Kasumi-1 (cell line): ENCODE results near the gene CDK19.
A peak's percentile ranks its signal among the peaks of the same experiment; 100 is the strongest.

Source experiments
- DNase-seq, 2 experiments: peaks; one replicate each; lab custom pipeline; 2025; lab: John Stamatoyannopoulos, UW

Gene CDK19

DNA sequence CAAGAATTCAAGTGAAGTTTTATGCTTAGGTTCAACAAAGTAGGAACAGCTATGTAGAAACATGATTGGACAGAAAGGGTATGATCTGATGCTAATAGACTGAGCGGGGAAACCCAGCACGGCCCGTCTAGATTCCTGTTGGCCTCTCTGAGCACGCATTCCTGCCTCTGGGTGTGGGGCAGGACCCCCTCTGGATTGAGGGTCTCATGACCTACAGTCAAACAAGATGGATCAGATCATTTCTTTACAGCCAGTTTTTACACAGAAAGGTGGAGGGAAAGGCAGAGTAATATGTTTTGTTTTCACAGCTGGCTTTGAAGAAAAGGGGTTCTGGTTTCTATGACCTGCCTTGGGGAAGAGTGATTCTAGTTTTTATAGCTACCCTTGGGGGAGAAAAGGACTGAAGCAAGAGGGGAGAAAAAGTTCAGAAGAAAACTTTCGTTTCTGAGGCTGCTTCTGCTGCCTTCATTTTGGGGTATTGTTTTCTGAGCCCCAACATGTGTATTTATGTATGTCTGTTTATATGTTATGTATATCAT is 239.3 kb downstream of the CDK19 start:
- no peak for DNase-seq

DNA sequence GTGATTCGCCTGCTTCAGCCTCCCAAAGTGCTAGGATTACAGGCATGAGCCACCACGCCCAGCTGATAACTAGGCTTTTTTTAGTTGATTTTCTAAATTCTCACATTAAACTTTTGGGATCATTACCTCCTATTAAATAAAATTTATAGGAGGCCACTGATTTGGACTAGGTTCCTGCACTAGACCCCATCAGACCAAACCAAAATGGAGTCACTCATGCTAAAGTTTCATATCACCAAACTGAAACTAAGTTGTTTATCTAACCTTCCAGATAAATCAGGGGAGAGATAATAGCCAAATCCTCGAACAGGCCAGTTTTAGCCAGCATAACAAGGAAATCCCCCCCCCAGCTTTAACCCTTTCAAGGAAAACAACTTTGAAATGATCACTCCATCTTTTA is 240.5 kb downstream of the CDK19 start:
- no peak for DNase-seq

DNA sequence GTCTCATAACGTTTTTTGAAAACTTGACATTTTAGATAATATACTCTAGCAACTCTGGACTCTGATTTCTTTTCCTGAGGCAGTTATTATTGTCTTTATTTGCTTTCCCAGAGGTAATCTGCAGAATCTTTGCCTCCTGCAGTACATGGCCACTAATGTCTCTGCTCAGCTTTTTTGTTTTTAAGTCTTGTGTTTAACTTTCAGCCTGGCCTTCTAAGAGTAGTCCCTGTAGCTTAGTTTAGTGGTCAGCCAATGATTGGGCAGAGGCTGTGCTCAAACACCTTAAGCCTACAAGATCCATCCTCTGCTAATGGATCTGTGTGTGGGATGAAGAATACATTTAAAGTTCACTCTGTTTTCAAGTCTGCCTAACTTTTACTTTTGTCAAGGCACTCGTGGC is 241.7 kb downstream of the CDK19 start:
- DNase-seq = no peak

DNA sequence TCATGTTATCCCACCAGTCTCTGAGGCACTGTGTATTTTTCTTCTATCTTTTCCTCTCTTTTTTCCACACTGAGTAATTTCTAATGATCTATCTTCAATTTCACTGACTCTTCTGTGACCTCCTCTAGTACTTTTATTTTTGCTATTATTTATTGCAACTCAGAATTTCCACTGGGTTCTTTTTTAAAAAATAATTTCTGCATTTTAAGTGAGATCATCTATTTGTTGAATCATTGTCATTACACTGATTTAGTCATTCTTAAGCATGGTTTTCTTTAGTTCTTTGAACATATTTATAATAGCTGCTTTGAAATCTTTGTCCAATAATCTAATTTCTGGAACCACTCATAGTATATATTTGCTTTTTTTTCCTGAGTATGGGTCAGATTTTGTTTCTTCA is 242.1 kb downstream of the CDK19 start:
- no peak for DNase-seq

DNA sequence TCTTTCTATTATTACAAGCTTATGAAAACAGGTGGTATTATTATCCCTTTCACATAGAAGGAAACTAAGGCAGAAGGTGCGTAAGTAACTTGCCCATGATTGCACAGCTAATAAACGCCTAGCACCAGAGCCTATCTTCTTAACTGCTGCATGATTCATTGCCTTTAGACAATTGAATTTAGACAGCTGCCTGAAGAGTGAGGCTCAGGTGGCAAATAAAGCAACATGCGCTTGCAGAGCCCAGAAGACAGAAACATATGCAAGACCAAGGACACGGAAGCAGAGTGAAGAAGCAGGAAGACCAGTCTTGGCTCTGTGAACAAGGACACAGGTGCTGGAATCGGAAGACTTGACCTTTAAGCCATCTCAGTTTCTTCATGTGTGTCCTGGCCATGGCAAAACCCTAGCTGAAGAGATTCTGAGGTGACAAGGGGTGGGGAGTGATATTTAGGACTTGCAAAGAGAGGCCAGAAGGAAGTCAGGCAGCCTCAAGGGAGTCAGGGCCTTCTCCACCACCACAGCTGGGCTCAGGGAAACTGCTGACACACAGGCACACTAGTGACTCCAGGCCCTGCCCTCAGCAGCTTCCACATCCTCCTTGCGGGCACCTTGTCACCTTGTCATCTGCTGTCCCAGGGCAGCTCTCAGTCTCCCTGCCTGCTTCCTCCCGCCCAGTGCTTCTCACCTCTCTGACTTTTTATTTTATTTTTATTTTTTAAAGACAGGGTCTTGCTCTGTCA is 247.1 kb downstream of the CDK19 start:
- DNase-seq = peak in 1 of 2 experiments; percentile 14

DNA sequence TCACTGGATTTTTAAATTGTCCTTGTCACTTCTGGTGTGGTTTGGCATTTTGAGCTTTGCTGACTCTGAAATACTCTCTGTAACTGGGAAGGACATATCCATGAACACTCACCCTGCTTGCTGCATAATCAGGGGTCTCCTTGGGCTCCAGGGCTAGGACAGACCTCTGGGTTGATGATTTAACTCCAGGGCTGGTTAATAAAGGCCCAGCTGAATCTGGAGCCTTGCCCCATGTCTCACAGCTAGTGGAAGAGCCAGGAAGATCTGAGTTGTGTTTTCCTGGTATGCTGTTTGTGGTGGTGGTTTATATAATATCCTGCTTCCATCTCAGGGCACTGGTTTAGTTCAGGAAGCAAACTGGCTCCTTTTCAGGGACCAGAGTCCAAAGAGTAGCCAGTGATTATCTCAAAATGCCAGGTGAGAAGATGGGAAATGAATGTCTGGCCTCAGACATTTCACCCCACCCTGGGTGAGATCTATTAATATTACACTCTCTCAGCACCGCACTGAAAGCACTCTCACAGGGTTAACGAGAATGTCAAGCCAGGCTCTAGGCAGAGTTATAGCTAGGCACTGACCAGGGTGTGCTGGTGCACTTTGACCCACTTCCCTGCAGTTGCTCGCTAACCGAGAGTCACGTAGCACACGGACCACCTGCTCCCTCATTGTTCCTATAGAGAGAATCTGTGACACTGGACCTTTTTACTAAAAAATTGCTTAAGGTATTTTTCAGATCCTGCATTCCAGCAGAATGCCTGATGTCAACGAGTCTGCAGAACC is 248.7 kb downstream of the CDK19 start:
- DNase-seq = no peak

DNA sequence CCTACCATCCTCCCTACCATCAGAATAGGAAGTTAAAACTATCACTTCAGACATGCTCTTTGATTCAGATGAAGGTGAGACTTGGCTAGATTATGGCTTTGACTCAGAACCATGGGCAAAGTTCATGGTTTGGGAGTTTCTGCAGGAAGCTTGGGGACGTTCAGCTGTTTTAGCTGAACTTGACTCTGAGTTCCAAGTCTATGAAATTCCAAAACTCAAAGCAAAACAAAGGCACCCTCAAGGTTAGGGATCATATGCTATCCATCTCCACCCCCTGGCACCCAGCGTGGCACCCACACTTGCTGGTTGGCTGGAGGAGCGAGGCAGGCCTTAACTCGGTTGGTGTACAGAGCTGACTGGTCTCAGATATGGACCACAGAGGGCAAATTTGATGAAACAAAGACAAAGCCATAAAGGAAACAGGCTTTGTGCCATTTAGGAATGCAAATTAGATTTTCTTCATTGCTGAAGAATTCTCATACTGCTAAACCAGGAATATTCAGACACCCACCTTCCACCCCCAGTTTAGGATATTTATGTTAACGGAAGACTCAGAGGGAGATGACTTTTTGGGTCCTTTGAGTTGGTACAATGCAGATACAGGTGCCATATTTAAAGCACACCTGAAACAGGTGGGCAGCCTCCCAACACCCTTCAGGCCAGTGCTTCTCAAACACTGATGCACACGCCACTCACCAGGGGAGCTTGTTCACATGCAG is 250.4 kb downstream of the CDK19 start:
- DNase-seq = no peak

DNA sequence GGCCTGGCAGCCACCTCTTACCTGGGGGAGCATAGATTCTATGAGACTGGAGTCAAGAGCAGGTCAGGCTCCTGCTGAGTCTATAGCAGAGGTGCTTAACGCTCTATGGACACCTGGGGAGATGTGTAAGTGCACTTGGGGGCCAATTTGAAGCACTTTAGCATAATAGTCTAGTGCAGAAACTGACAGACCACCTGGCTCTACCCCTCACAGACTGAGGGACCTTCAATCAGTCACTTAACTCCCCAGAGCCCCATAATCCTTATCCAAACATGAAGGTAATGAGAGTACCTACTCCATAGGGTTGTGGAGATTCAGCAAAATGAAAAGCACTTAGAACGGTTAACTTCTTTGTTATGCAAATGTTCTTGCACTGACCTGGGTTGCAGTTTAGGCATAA is 251.6 kb downstream of the CDK19 start:
- no peak for DNase-seq

DNA sequence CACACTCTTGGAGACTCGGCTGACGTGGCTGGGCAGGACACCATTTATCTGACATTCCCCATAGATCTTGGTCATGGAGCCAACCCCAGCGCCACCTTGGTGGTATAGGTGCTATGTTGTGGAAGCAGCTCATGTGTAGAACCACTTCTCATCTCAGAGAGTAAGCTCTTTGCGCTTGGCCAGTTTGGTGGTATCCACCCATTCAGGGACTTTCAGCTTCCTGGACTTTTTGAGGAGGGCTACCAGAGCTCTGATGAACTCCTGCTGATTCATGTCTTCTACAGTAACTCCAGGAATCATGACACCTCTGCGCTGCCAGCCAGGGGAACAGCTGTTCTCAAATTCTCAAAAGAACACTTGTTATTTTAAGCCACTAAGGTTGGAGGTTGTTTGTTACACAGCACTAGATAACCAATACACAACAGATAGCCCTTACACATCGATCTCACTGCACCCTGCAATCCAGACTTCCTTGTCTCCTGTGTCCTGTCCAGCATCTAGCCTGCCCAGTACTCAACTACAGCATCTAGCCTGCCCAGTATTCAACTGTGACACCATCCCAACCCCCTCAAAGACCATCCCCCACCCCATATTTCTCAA is 252.9 kb downstream of the CDK19 start:
- no peak for DNase-seq

DNA sequence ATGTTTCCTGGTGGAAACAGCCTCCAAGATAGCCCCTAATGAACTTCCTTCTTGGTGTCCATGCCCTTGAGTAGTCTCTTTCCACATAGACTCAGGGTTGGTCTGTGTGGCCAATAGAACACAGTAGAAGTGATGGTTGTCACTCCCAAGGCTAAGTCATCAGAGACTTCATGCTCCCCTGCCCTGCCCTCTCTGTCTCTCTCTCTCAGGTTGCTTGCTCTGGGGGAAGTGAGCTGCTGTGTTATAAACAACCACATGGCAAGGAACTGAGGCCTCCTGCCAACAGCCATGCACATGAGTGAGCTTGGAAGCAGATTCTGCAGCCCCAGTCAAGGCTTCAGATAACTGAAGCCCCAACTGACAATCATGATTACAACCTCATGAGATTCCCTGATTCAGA is 253.6 kb downstream of the CDK19 start:
- DNase-seq = no peak

DNA sequence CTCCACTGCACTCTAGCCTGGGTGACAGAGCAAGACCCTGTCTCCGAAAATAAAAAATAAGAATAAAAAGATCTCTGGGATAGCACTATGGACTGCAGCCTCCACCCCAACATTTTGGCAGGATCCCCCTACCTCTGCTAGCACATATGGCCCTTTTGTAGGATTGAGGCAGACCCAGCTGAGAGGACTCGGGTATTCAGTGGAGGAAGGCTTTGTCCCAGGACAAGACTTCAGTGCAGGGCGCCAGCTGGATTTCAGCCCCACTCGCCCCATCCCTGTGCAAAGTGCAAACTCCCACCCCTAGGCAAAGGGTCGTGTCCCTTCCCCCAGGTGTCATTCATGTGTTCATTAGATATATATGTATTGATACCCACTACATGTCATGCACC is 254.3 kb downstream of the CDK19 start:
- no peak for DNase-seq

DNA sequence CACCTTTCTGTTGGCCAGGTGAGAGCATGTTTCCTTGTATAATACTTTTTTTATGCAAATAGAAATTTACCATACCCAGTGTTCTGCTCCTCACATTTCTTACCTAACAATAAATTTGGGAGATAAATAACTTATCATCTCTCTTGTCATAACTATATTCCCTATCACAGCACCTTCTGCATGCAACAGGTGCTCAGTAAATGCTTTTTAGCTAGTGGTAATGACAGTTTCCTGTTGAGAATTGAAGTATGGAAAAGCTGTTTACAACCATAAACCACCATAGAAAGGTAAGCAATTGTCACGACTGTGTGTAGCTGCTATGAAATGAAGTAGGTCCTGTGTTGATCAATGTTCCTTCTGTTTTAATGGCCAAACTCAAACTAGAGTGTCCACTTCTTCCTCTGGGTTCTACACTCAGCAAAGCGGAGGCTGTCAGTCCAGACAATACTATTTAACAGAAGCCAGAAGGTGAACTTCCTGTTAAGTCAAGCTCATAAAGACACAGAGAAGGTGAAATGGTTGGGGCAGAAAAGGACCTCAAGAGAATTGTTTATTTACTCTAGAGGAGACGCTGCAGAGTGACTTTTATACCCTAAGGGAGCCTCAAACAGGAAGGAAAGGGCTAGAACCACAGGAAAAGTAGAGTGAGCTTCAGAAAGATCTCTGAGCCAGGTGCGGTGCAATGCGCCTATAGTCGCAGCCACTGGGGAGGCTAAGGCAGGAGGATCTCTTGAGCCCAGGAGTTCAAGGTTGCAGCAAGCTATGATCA is 254.8 kb downstream of the CDK19 start:
- DNase-seq = peak; percentile 48 to 53
